ENCODE measurements around the gene UTS2R. TPM values are rescaled to one million over a fixed set of nuclear protein-coding genes. Genes with fewer than 3 reads are reported as not detected.
"Not testable (repeated sequence)": the region's sequence is repeated elsewhere in the genome, so short reads cannot be mapped to it uniquely, and the experiment has no call there.

UTS2R gene
- polyA plus RNA-seq, 1 donor (not counting 4 experiments of a cell fraction or from before 2014, with no cell fraction given) = not detected

- no peaks in the 10 kb centered on the region for H3K27me3 ChIP-seq (ENCODE audit: control insufficient read depth, extremely low read depth, insufficient read depth, low read length)
- H3K36me3 ChIP-seq (ENCODE audit: control insufficient read depth in 2 of 2, extremely low read depth in 1 of 2, insufficient read depth in 2 of 2, low read length in 2 of 2) = peaks cover 0 to 3% of the 10 kb centered on the region in 2 experiments
- H3K4me1 ChIP-seq (ENCODE audit: control insufficient read depth, extremely low read depth, insufficient read depth, low read length) = peaks cover 4% of the 10 kb centered on the region
- DNase-seq (ENCODE audit: low read depth, low spot score) (no peak), FAIRE-seq (no peak)
- H3K9me1 ChIP-seq (ENCODE audit: control insufficient read depth, extremely low read depth, insufficient read depth, low read length) = no peaks in the 10 kb centered on the region
- peaks cover 7% of the 10 kb centered on the region for H4K20me1 ChIP-seq (ENCODE audit: control insufficient read depth, extremely low read depth, insufficient read depth, low read length)
- no peaks in the 10 kb centered on the region for H3K79me2 ChIP-seq (ENCODE audit: control insufficient read depth, insufficient read depth, low read length)
- no peaks in the 10 kb centered on the region for H3K9me3 ChIP-seq (ENCODE audit: control insufficient read depth, low read depth, low read length)
- no peak overlapping the region for H2AFZ ChIP-seq (ENCODE audit: control insufficient read depth, low read length)
- TF ChIP-seq, protein P1, sequence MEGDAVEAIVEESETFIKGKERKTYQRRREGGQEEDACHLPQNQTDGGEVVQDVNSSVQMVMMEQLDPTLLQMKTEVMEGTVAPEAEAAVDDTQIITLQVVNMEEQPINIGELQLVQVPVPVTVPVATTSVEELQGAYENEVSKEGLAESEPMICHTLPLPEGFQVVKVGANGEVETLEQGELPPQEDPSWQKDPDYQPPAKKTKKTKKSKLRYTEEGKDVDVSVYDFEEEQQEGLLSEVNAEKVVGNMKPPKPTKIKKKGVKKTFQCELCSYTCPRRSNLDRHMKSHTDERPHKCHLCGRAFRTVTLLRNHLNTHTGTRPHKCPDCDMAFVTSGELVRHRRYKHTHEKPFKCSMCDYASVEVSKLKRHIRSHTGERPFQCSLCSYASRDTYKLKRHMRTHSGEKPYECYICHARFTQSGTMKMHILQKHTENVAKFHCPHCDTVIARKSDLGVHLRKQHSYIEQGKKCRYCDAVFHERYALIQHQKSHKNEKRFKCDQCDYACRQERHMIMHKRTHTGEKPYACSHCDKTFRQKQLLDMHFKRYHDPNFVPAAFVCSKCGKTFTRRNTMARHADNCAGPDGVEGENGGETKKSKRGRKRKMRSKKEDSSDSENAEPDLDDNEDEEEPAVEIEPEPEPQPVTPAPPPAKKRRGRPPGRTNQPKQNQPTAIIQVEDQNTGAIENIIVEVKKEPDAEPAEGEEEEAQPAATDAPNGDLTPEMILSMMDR (optimal IDR thresholded peaks at IDR 0.05 in 1 of 3, IDR thresholded peaks at IDR 0.05 in 1 of 3, conservative IDR thresholded peaks at IDR 0.05 in 1 of 3; ENCODE audit: extremely low read depth in 1 of 3, insufficient read depth in 2 of 3, low read length in 3 of 3) = no peak
- TF ChIP-seq EZH2 (IDR thresholded peaks at IDR 0.05; ENCODE audit: low read length) = no peak
- no peak overlapping the region for H3K4me3 ChIP-seq (ENCODE audit: control insufficient read depth in 2 of 3, extremely low read depth in 1 of 3, insufficient read depth in 2 of 3, low read depth in 1 of 3, low read length in 3 of 3)
- H3K4me2 ChIP-seq (ENCODE audit: control insufficient read depth, extremely low read depth, insufficient read depth, low read depth, low read length) = no peak overlapping the region
- H3K9ac ChIP-seq (ENCODE audit: control insufficient read depth, extremely low read depth, insufficient read depth, low read length) = no peak overlapping the region
- dilution Hi-C loops (cut with MboI; ENCODE audit: extremely low pct_ligation_motif_present, low sequenced_read_pairs) = no loop called here
- H3K27ac ChIP-seq (ENCODE audit: control insufficient read depth, insufficient read depth, low read length) = no peak overlapping the region
Observed at GRCh38 chr17:82410014-82410716, 38.6 kb downstream of the UTS2R start.

DNA sequence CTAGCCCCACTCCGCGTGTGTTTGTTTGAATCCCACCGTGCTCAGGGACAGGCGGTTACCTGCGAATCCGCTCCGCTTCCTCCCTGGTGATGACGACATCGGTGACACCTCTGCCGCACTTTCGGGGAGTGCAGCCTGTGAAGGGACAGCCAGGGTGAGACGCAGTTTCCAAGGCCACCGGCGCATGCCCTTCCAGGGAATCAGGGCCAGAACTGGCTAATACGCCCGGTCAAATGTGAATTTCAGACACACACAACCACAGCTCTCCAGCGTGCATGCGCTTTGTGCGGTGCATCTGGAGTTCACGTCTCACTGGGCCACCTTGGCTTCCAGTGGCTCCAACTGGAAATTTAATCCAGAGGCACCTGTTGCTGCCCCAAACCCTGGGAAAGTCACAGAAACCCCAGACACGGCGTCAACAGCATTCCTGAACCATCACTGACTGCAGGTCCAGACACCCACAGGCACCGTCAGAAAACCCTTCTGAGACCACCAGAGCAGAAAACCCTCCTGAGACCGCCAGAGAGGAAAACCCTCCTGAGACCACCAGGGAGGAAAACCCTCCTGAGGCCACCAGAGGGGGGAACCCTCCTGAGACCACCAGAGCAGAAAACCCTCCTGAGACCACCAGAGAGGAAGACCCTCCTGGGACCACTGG, 40.0 kb downstream of the UTS2R start:
- Histone ChIP-seq H3K36me3 (ENCODE audit: control insufficient read depth in 2 of 2, extremely low read depth in 1 of 2, insufficient read depth in 2 of 2, low read length in 2 of 2) (peaks cover 0 to 3% of the 10 kb centered on the region in 2 experiments), H3K4me2 (ENCODE audit: control insufficient read depth, extremely low read depth, insufficient read depth, low read depth, low read length) (no peak overlapping the region), H3K27me3 (ENCODE audit: control insufficient read depth, extremely low read depth, insufficient read depth, low read length) (no peaks in the 10 kb centered on the region), H3K9me3 (ENCODE audit: control insufficient read depth, low read depth, low read length) (no peaks in the 10 kb centered on the region), H3K27ac (ENCODE audit: control insufficient read depth, insufficient read depth, low read length) (no peak overlapping the region), H3K9ac (ENCODE audit: control insufficient read depth, extremely low read depth, insufficient read depth, low read length) (no peak overlapping the region), H3K9me1 (ENCODE audit: control insufficient read depth, extremely low read depth, insufficient read depth, low read length) (no peaks in the 10 kb centered on the region), H2AFZ (ENCODE audit: control insufficient read depth, low read length) (no peak overlapping the region), H3K4me3 (ENCODE audit: control insufficient read depth in 2 of 3, extremely low read depth in 1 of 3, insufficient read depth in 2 of 3, low read depth in 1 of 3, low read length in 3 of 3) (no peak overlapping the region), H3K79me2 (ENCODE audit: control insufficient read depth, insufficient read depth, low read length) (peaks cover 2% of the 10 kb centered on the region), H3K4me1 (ENCODE audit: control insufficient read depth, extremely low read depth, insufficient read depth, low read length) (peaks cover 4% of the 10 kb centered on the region), H4K20me1 (ENCODE audit: control insufficient read depth, extremely low read depth, insufficient read depth, low read length) (peaks cover 13% of the 10 kb centered on the region)
- TF ChIP-seq EZH2 (IDR thresholded peaks at IDR 0.05; ENCODE audit: low read length) = no peak
- TF ChIP-seq, protein P1 (optimal IDR thresholded peaks at IDR 0.05 in 1 of 3, IDR thresholded peaks at IDR 0.05 in 1 of 3, conservative IDR thresholded peaks at IDR 0.05 in 1 of 3; ENCODE audit: extremely low read depth in 1 of 3, insufficient read depth in 2 of 3, low read length in 3 of 3) = no peak
- no peak for DNase-seq (ENCODE audit: low read depth, low spot score)
- FAIRE-seq = no peak
- dilution Hi-C loops (cut with MboI; ENCODE audit: extremely low pct_ligation_motif_present, low sequenced_read_pairs) = no loop called here

DNA sequence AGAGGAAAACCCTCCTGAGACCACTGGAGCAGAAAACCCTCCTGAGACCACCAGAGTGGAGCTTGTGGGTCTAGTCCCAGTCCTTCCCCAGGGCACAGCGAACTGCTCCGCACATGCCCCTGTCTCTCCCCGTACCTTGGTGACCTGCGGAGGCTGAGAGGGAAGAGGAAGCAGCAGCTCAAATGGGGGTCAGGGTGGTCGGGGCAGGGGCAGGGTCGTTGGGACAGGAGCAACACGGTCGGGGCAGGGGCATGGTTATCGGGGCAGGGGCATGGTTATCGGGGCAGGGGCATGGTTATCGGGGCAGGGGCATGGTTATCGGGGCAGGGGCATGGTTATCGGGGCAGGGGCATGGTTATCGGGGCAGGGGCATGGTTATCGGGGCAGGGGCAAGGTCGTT, 40.5 kb downstream of the UTS2R start:
- H3K9me1 ChIP-seq (ENCODE audit: control insufficient read depth, extremely low read depth, insufficient read depth, low read length); H3K4me3 ChIP-seq (ENCODE audit: control insufficient read depth in 2 of 3, extremely low read depth in 1 of 3, insufficient read depth in 2 of 3, low read depth in 1 of 3, low read length in 3 of 3); H3K9me3 ChIP-seq (ENCODE audit: control insufficient read depth, low read depth, low read length); FAIRE-seq; H3K27ac ChIP-seq (ENCODE audit: control insufficient read depth, insufficient read depth, low read length); H2AFZ ChIP-seq (ENCODE audit: control insufficient read depth, low read length); DNase-seq (ENCODE audit: low read depth, low spot score); H3K27me3 ChIP-seq (ENCODE audit: control insufficient read depth, extremely low read depth, insufficient read depth, low read length); H3K4me2 ChIP-seq (ENCODE audit: control insufficient read depth, extremely low read depth, insufficient read depth, low read depth, low read length); H3K79me2 ChIP-seq (ENCODE audit: control insufficient read depth, insufficient read depth, low read length); H3K9ac ChIP-seq (ENCODE audit: control insufficient read depth, extremely low read depth, insufficient read depth, low read length); dilution Hi-C loops (cut with MboI; ENCODE audit: extremely low pct_ligation_motif_present, low sequenced_read_pairs); H3K36me3 ChIP-seq (ENCODE audit: control insufficient read depth in 2 of 2, extremely low read depth in 1 of 2, insufficient read depth in 2 of 2, low read length in 2 of 2); H3K4me1 ChIP-seq (ENCODE audit: control insufficient read depth, extremely low read depth, insufficient read depth, low read length): not testable (repeated sequence)
- H4K20me1 ChIP-seq (ENCODE audit: control insufficient read depth, extremely low read depth, insufficient read depth, low read length) = peaks cover 13% of the 10 kb centered on the region
